ENCODE results near the gene PTPN1. TPM values are rescaled to one million over a fixed set of nuclear protein-coding genes. Genes with fewer than 3 reads are reported as not detected.
A peak's percentile ranks its signal among the peaks of the same experiment; 100 is the strongest.

The PTPN1 gene
- total and polyA plus RNA-seq, 2 of the 13 experiments (the other 11 are each of a cell fraction or from before 2014, with no cell fraction given), result 17.7 to 37.2 TPM

- no peak for TF ChIP-seq NFYC (CRISPR knock-in tag; IDR thresholded peaks at IDR 0.05)
- TF ChIP-seq ZNF207 (IDR thresholded peaks at IDR 0.05; ENCODE audit: borderline replicate concordance), result no peak
- no peak for TF ChIP-seq PHF20 (CRISPR knock-in tag; IDR thresholded peaks at IDR 0.05)
- TF ChIP-seq DRAP1 (CRISPR knock-in tag; IDR thresholded peaks at IDR 0.05), result peak; percentile 25; the same call in 1 of the 2 replicates
- TF ChIP-seq ZMAT3 (CRISPR knock-in tag; conservative IDR thresholded peaks at IDR 0.05), result 0 out of 2 replicates have a peak, but pooled peaks have one; percentile 45
- TF ChIP-seq ZBTB4 (CRISPR knock-in tag; IDR thresholded peaks at IDR 0.05; ENCODE audit: borderline replicate concordance), result no peak
- TF ChIP-seq ZBTB42 (CRISPR knock-in tag; IDR thresholded peaks at IDR 0.05), result no peak
- no peak for TF ChIP-seq PREB (CRISPR knock-in tag; IDR thresholded peaks at IDR 0.05)
- TF ChIP-seq NFE2L1 (CRISPR knock-in tag; IDR thresholded peaks at IDR 0.05; ENCODE audit: borderline replicate concordance), result no peak
- TF ChIP-seq FOXK2 (IDR thresholded peaks at IDR 0.05), result no peak
- TF ChIP-seq E2F5 (CRISPR knock-in tag; conservative IDR thresholded peaks at IDR 0.05), result no peak
- no peak for TF ChIP-seq ATM (IDR thresholded peaks at IDR 0.05; ENCODE audit: borderline replicate concordance)
- TF ChIP-seq ZNF251 (CRISPR knock-in tag; IDR thresholded peaks at IDR 0.05), result no peak
- TF ChIP-seq NCOA2 (CRISPR knock-in tag; IDR thresholded peaks at IDR 0.05), result peak; percentile 53; the same call in 1 of the 2 replicates
- TF ChIP-seq HDAC2 (CRISPR knock-in tag; IDR thresholded peaks at IDR 0.05), result peak; percentile 35; the same call in 1 of the 2 replicates
- TF ChIP-seq ETV6 (CRISPR knock-in tag; conservative IDR thresholded peaks at IDR 0.05), result no peak
- no peak for TF ChIP-seq ZBTB3 (CRISPR knock-in tag; IDR thresholded peaks at IDR 0.05; ENCODE audit: borderline replicate concordance, low read depth)
- TF ChIP-seq ZNF274 (CRISPR knock-in tag; IDR thresholded peaks at IDR 0.05), result no peak
- no peak for TF ChIP-seq NR1H2 (CRISPR knock-in tag; IDR thresholded peaks at IDR 0.05; ENCODE audit: borderline replicate concordance, low read depth)
- no peak for TF ChIP-seq ZNF232 (CRISPR knock-in tag; IDR thresholded peaks at IDR 0.05; ENCODE audit: borderline replicate concordance)
- TF ChIP-seq FOXJ3 (CRISPR knock-in tag; IDR thresholded peaks at IDR 0.05; ENCODE audit: borderline replicate concordance), result peak; percentile 20; the same call in 1 of the 2 replicates
- TF ChIP-seq NR2F6 (IDR thresholded peaks at IDR 0.05), result 0 out of 2 replicates have a peak, but pooled peaks have one; percentile 9
- TF ChIP-seq NR2F6 (CRISPR knock-in tag; IDR thresholded peaks at IDR 0.05), result peak; percentile 43
- no peak for TF ChIP-seq ZNF563 (CRISPR knock-in tag; IDR thresholded peaks at IDR 0.05)
- TF ChIP-seq CCAR2 (optimal IDR thresholded peaks at IDR 0.05; ENCODE audit: low read depth, low read length), result peak; percentile 64
- TF ChIP-seq ZNF331 (CRISPR knock-in tag; IDR thresholded peaks at IDR 0.05), result 0 out of 2 replicates have a peak, but pooled peaks have one; percentile 21
- no peak for TF ChIP-seq KLF16 (CRISPR knock-in tag; IDR thresholded peaks at IDR 0.05)
Measured at GRCh38 chr20:50563133-50563944, 53.2 kb downstream of the PTPN1 start (continued).
